Prostate gland (tissue), 2 donors: ENCODE results near the gene PPP1R3E. TPM values are rescaled to one million over a fixed set of nuclear protein-coding genes. Genes with fewer than 3 reads are reported as not detected.

ENCODE experiments used
- DNase-seq: peaks from one replicate; pipeline ENCODE4 v3.0.0-alpha.2; 2019; ENCODE audit warnings: low spot score
- H3K27ac ChIP-seq, 2 donors: fragments of 200-600 bp; sonication (generic); 2 replicates each; pipeline ENCODE4 v1.5.1; 2017 to 2019
- H3K27me3 ChIP-seq: fragments of 200-600 bp; sonication (generic); replicated peaks from 2 replicates; pipeline ENCODE4 v1.5.1; 2019; ENCODE audit not compliant: insufficient read depth
- H3K36me3 ChIP-seq, 2 donors: fragments of 200-600 bp; sonication (generic); 1 replicate in 1 of 2; 2 replicates in 1 of 2; pipeline versions ENCODE4 v1.5.1 to v1.8.1; 2017 to 2019
- H3K4me1 ChIP-seq: fragments of 200-600 bp; sonication (generic); replicated peaks from 2 replicates; pipeline ENCODE4 v1.5.1; 2019
- H3K4me3 ChIP-seq, 2 donors: fragments of 200-600 bp; sonication (generic); 2 replicates each; pipeline ENCODE4 v1.5.1; 2017 to 2019
- H3K9me3 ChIP-seq: fragments of 200-600 bp; sonication (generic); 2 replicates; pipeline ENCODE4 v1.5.1; 2017
- POLR2A ChIP-seq: fragments of 450-650 bp; IDR thresholded peaks from one replicate; pipeline ENCODE4 v1.6.1; 2016; ENCODE audit warnings: antibody characterized with exemption, mild to moderate bottlenecking
- POLR2AphosphoS5 ChIP-seq: sonication (generic); formaldehyde crosslinking; IDR thresholded peaks from one replicate; pipeline ENCODE4 v1.6.1; 2017; ENCODE audit warnings: antibody characterized with exemption
- WGBS: methylation state at CpG from one replicate; pipeline ENCODE4 v1.1.5; 2018; 5-methylcytosine and 5-hydroxymethylcytosine counted together
- intact Hi-C: fragments of 100-400 bp; cut with DNase I; formaldehyde crosslinking; loops from one replicate; pipeline ENCODE4 v1.14.2; 2022
- total RNA-seq, 2 donors: library from RNA; depleted of rRNA; stranded (reverse); fragments of >200 nt; gene quantifications; one replicate each; pipeline ENCODE4 v1.1.0, GENCODE V29; 2016
- TF ChIP-seq, protein P1 (sequence below), 4 experiments: fragments of 200-600 bp in 2 of 4; fragments of 450-650 bp in 2 of 4; sonication (generic) in 2 of 4; IDR thresholded peaks; 1 replicate in 3 of 4; 2 replicates in 1 of 4; pipeline ENCODE4 v1.5.1; 2016 to 2019; ENCODE audit warnings: antibody characterized with exemption in 4 of 4, mild to moderate bottlenecking in 2 of 4, moderate library complexity in 2 of 4

Gene PPP1R3E
- total RNA-seq, 2 donors from 2014 or later: 4.9 to 20.2 TPM

- intact Hi-C loops: loop anchor here (2.0 to 10.0 kb wide), 2 partner anchors 14 to 182 kb away; partner anchors contain the start of gene PABPN1
- H3K9me3 ChIP-seq: no peaks in the 10 kb centered on the region
- 8% methylated on average over 5 of the region's 5 CpGs for WGBS
These were observed 4.5 kb upstream of the PPP1R3E start for GRCh38 chr14:23307146-23307530.

DNA sequence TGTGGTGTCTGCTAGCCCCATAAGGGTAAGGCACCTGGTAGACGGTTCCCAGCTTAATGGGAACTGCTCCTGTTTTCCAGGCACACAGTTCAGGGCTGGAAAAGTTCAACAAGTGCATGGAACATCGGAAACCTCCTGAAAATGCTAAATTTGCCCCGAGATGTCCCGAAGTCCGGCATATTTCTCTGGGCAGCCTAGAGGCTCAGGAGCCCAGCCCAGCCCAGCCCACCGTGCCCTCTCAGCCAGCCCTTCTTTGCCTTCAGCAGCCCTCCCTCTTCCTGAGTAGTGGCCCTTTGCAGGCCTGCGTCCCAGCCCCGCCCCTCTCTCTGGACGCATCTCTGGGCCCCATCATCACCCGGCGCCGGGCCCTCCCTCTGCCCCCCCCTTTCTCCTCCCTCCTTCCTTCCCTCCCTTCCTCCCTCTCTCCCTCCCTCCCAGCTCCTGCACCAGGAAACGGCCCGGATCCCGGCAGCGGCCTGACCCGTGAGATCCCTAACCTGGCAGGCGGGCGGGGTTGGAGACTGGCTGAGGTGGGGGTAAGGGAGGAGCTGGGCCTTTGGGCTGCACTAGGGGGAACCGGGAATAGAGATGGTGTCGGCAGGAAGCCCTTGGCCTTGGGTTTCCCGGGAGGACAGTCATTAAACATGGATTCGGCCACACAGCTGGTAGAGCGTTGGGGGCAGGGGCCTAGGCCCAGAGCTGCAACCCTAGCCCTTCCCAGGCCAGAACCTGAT, 3.9 kb upstream of the PPP1R3E start, which contains the start of gene BCL2L2:
Gene BCL2L2, plus strand, starts transcription at position 422 of the 734 bp plus-strand sequence. CDS start 935 bp downstream, outside the sequence.
- H3K4me3 ChIP-seq: peak within 1 kb of the TSS; percentile 52 to 62
- DNase-seq: peak; percentile 90
- H3K9me3 ChIP-seq: no peaks in the 10 kb centered on the region
- WGBS: under 1% methylated on average over 24 of the region's 24 CpGs
- peak within 1 kb of the TSS; percentile 85 to 87 for H3K27ac ChIP-seq
- intact Hi-C loops: loop anchor here (2.0 to 10.0 kb wide), 2 partner anchors 14 to 182 kb away; partner anchors contain the start of gene PABPN1
- no peaks in the 10 kb centered on the region for H3K36me3 ChIP-seq
- TF ChIP-seq POLR2AphosphoS5 (peak; percentile 73), POLR2A (peak; percentile 67)
- TF ChIP-seq, protein P1, sequence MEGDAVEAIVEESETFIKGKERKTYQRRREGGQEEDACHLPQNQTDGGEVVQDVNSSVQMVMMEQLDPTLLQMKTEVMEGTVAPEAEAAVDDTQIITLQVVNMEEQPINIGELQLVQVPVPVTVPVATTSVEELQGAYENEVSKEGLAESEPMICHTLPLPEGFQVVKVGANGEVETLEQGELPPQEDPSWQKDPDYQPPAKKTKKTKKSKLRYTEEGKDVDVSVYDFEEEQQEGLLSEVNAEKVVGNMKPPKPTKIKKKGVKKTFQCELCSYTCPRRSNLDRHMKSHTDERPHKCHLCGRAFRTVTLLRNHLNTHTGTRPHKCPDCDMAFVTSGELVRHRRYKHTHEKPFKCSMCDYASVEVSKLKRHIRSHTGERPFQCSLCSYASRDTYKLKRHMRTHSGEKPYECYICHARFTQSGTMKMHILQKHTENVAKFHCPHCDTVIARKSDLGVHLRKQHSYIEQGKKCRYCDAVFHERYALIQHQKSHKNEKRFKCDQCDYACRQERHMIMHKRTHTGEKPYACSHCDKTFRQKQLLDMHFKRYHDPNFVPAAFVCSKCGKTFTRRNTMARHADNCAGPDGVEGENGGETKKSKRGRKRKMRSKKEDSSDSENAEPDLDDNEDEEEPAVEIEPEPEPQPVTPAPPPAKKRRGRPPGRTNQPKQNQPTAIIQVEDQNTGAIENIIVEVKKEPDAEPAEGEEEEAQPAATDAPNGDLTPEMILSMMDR (IDR thresholded peaks at IDR 0.05): peak in 2 of 4 experiments; percentile 9 to 17
- no peaks in the 10 kb centered on the region for H3K27me3 ChIP-seq
- peaks cover 12% of the 10 kb centered on the region for H3K4me1 ChIP-seq

More at GRCh38 chr14:23307146-23307530, 4.5 kb upstream of the PPP1R3E start:
- Histone ChIP-seq H3K27ac (peak overlapping the region; percentile 85 to 87), H3K27me3 (no peaks in the 10 kb centered on the region), H3K4me3 (peak overlapping the region; percentile 52 to 62), H3K36me3 (no peaks in the 10 kb centered on the region), H3K4me1 (peaks cover 12% of the 10 kb centered on the region)
- DNase-seq: no peak
- TF ChIP-seq POLR2A: no peak
- TF ChIP-seq, protein P1 (IDR thresholded peaks at IDR 0.05): no peak
- no peak for TF ChIP-seq POLR2AphosphoS5

- no peak for DNase-seq
- Histone ChIP-seq H3K27ac (peak overlapping the region; percentile 98 to 99), H3K27me3 (no peaks in the 10 kb centered on the region), H3K9me3 (no peaks in the 10 kb centered on the region), H3K36me3 (no peaks in the 10 kb centered on the region), H3K4me3 (peak overlapping the region; percentile 63 to 78), H3K4me1 (no peaks in the 10 kb centered on the region)
- WGBS: under 1% methylated on average over 24 of the region's 25 CpGs
- intact Hi-C loops: loop anchor here (10.0 kb wide), 1 partner anchor 177 kb away; no protein-coding TSS in a partner anchor
- TF ChIP-seq POLR2A (peak; percentile 90), POLR2AphosphoS5 (peak; percentile 9)
- TF ChIP-seq, protein P1 (IDR thresholded peaks at IDR 0.05): no peak
These were observed 730 bp downstream of the PPP1R3E start for GRCh38 chr14:23301969-23302289.

DNA sequence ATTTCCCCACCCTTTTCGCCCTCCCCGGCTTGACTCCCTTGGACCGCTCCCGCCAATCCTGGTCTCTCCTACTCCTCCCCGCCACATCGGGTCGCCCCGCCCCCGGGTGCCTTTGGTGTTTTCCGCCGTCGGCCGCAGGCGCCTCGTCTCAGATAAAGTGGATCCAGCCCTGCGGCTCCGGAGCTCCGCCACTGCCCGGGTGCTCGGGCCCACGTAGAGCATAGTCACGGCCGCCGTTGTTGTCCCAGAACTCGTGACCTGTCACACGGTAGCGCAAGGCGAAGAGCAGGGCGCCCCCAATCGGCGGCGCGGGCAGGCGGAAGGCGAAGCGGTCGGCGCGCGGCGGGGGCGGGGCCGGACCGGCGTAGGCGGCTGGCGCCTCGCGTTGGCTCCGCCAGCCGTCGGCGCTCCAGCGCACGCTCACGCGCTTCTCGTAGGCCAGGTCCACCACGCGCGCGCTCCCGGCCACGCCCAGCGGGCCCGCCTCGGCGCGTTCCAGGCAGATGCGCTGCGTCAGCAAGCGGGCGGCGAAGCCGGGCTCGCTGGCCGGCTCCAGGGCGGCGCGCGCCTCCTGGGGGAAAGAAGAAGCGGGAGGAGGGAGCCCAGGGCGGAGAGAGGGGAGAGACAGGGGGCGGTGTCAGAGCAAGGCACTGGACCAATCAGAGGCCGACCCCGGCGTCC, 1.2 kb downstream of the PPP1R3E start:
- WGBS: under 1% methylated on average over 62 of the region's 87 CpGs
- H3K4me1 ChIP-seq: no peaks in the 10 kb centered on the region
- H3K9me3 ChIP-seq: no peaks in the 10 kb centered on the region
- no peaks in the 10 kb centered on the region for H3K27me3 ChIP-seq
- no peaks in the 10 kb centered on the region for H3K36me3 ChIP-seq
- H3K4me3 ChIP-seq: peak overlapping the region; percentile 63 to 78
- DNase-seq: peak; percentile 97
- intact Hi-C loops: loop anchor here (10.0 kb wide), 1 partner anchor 177 kb away; no protein-coding TSS in a partner anchor
- peak overlapping the region; percentile 98 to 99 for H3K27ac ChIP-seq
- TF ChIP-seq POLR2AphosphoS5 (peak; percentile 80), POLR2A (peak; percentile 74)
- TF ChIP-seq, protein P1 (IDR thresholded peaks at IDR 0.05): peak; percentile 87 to 97 (median 93)
